HEK293T (cell line): Measurements from ENCODE around the gene NAT9.

Source experiments
- CTCF ChIA-PET: fragments of 350-600 bp; formaldehyde crosslinking; extraction: SDS; loops from one replicate; lab custom pipeline; 2021; ENCODE audit warnings: antibody characterized with exemption, inconsistent platforms; lab: Yijun Ruan, JAX
- POLR2A ChIA-PET: fragments of 350-600 bp; formaldehyde crosslinking; extraction: SDS; loops from one replicate; lab custom pipeline; 2020; ENCODE audit warnings: antibody characterized with exemption, inconsistent platforms; lab: Yijun Ruan, JAX
- DNase-seq: peaks from one replicate; pipeline ENCODE4 v3.0.0; 2012; ENCODE audit warnings: mixed read lengths; ENCODE audit errors: extremely low spot score
- ARNT ChIP-seq: fragments of 450-650 bp; IDR thresholded peaks from 2 replicates; pipeline ENCODE4 v1.6.1; 2017; ENCODE audit warnings: mild to moderate bottlenecking
- BHLHE40 ChIP-seq: fragments of 450-650 bp; IDR thresholded peaks from 2 replicates; pipeline ENCODE4 v1.6.1; 2016; ENCODE audit warnings: mild to moderate bottlenecking, moderate library complexity, borderline replicate concordance
- CTBP1 ChIP-seq: fragments of 450-650 bp; IDR thresholded peaks from 2 replicates; pipeline ENCODE4 v1.6.1; 2016; ENCODE audit warnings: borderline replicate concordance
- ELF4 ChIP-seq: fragments of 450-650 bp; IDR thresholded peaks from 2 replicates; pipeline ENCODE4 v1.6.1; 2017; ENCODE audit warnings: antibody characterized with exemption
- FOXA1 ChIP-seq: fragments of 450-650 bp; IDR thresholded peaks from 2 replicates; pipeline ENCODE4 v1.6.1; 2016; ENCODE audit warnings: mild to moderate bottlenecking
- FOXK2 ChIP-seq: fragments of 450-650 bp; IDR thresholded peaks from 2 replicates; pipeline ENCODE4 v1.6.1; 2016; ENCODE audit warnings: mild to moderate bottlenecking
- FOXM1 ChIP-seq: fragments of 450-650 bp; IDR thresholded peaks from 2 replicates; pipeline ENCODE4 v1.6.1; 2017; ENCODE audit warnings: mild to moderate bottlenecking, borderline replicate concordance
- HDGF ChIP-seq: fragments of 450-650 bp; IDR thresholded peaks from 2 replicates; pipeline ENCODE4 v1.6.1; 2017; ENCODE audit warnings: antibody characterized with exemption, borderline replicate concordance
- L3MBTL2 ChIP-seq: fragments of 450-650 bp; conservative IDR thresholded peaks from 2 replicates; pipeline ENCODE4 v1.6.1; 2016; ENCODE audit warnings: mild to moderate bottlenecking
- LEF1 ChIP-seq: fragments of 450-650 bp; IDR thresholded peaks from 2 replicates; pipeline ENCODE4 v1.6.1; 2017; ENCODE audit warnings: mild to moderate bottlenecking, borderline replicate concordance
- NFRKB ChIP-seq: fragments of 450-650 bp; IDR thresholded peaks from 2 replicates; pipeline ENCODE4 v1.6.1; 2016; ENCODE audit warnings: mild to moderate bottlenecking, moderate library complexity
- SP1 ChIP-seq: fragments of 450-650 bp; IDR thresholded peaks from 2 replicates; pipeline ENCODE4 v1.6.1; 2017
- SUZ12 ChIP-seq: fragments of 450-650 bp; IDR thresholded peaks from 2 replicates; pipeline ENCODE4 v1.6.1; 2016; ENCODE audit warnings: mild to moderate bottlenecking
- TARDBP ChIP-seq: fragments of 450-650 bp; IDR thresholded peaks from 2 replicates; pipeline ENCODE4 v1.6.1; 2016
- ZNF384 ChIP-seq: fragments of 450-650 bp; IDR thresholded peaks from 2 replicates; pipeline ENCODE4 v1.6.1; 2016
- TF ChIP-seq, protein P1 (sequence below): fragments of 450-650 bp; IDR thresholded peaks from 2 replicates; pipeline ENCODE4 v1.6.1; 2016

Gene NAT9

DNA sequence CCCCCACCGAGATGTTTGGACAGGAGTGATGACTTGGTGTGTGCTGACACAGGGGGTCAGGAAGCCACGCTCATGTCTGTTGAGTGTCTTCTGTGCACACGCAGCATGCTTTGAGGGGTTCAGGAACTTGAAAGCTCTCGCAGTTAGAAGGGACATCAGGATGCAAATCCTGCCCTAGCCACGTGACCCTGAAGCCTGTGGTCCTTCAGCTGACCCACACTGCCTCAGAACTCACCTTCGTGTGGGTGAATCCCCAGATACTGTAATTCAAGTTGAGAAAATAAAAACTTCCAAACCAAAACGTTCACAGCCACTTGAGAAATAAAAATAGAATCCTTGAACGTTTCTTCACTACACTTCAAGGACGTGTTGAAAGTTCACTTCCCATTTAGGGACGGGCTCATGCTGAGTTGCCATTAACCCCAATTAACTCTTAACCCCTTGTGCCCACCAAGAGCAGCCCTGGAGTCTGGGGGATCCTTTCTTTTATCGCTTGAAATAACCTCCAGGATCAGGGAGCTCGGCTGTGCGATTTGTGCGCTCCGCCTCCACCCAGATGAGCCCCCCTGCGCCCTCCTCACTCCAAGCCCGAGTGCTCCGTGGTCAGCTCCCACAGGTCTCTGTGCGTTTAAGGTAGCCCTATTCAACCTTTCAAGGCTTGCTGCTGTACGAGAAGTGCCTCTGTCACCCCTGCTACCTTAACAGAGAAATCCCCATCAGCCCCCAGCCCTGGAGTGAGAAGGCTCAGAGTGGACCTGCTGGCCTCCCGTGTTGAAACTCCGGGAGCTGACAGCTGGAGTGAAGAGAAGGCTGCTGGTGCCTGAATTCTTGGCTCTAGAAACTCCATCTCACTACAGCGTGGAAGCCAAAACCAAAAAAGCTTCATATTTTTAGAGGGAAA is 36.2 kb upstream of the NAT9 start:
- ChIA-PET CTCF (interaction anchor here (0.9 kb wide), 1 partner anchor 14 kb away, joined by 3 read pairs; no protein-coding TSS in a partner anchor), POLR2A (interaction anchor here (1.2 kb wide), 1 partner anchor 61 kb away, joined by 3 read pairs; the partner anchor contains the start of gene FDXR)
- DNase-seq = no peak
- TF ChIP-seq TARDBP (no peak), BHLHE40 (no peak), ELF4 (no peak), FOXK2 (no peak), FOXM1 (no peak), ARNT (no peak), CTBP1 (no peak), SP1 (no peak), SUZ12 (no peak), HDGF (no peak), L3MBTL2 (no peak), LEF1 (no peak), NFRKB (no peak), FOXA1 (no peak), ZNF384 (no peak)
- TF ChIP-seq, protein P1, sequence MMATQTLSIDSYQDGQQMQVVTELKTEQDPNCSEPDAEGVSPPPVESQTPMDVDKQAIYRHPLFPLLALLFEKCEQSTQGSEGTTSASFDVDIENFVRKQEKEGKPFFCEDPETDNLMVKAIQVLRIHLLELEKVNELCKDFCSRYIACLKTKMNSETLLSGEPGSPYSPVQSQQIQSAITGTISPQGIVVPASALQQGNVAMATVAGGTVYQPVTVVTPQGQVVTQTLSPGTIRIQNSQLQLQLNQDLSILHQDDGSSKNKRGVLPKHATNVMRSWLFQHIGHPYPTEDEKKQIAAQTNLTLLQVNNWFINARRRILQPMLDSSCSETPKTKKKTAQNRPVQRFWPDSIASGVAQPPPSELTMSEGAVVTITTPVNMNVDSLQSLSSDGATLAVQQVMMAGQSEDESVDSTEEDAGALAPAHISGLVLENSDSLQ = no peak

DNA sequence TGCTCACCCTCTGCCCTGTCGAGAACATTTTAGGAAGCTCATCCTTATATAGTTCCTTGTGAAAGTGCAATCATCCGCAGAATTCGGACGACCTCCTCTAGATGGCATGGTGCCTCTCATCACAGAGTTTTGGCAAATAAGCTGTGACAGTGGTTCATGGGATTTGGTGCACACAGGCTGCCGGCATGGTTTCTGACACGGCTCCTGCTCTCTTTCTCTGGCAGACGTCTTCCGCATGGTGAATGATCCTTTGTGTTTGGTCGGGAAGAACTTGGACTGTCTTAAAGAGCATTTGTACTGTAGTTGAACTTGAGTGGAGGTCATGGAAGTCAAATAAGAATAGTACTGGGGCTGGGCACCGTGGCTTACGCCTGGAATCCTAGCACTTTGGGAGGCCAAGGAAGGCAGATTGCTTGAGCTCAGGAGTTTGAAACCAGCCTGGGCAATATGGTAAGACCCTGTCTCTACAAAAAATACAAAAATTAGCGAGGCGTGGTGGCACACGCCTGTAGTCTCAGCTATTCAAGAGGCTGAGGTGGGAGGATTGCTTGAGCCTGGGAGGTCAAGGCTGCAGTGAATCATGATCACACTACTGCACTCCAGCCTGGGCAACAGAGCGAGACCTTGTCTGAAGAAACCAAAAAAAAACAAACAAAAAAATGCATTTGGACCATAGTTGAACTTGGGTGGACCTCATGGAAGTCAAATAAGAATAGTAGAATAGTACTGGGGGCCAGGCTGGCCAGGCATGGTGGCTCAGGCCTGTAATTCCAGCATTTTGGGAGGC is 34.7 kb upstream of the NAT9 start:
- TF ChIP-seq LEF1 = no peak
- no peak for TF ChIP-seq ZNF384
- no peak for TF ChIP-seq BHLHE40
- POLR2A ChIA-PET = no interaction called here
- CTCF ChIA-PET = no interaction called here

DNA sequence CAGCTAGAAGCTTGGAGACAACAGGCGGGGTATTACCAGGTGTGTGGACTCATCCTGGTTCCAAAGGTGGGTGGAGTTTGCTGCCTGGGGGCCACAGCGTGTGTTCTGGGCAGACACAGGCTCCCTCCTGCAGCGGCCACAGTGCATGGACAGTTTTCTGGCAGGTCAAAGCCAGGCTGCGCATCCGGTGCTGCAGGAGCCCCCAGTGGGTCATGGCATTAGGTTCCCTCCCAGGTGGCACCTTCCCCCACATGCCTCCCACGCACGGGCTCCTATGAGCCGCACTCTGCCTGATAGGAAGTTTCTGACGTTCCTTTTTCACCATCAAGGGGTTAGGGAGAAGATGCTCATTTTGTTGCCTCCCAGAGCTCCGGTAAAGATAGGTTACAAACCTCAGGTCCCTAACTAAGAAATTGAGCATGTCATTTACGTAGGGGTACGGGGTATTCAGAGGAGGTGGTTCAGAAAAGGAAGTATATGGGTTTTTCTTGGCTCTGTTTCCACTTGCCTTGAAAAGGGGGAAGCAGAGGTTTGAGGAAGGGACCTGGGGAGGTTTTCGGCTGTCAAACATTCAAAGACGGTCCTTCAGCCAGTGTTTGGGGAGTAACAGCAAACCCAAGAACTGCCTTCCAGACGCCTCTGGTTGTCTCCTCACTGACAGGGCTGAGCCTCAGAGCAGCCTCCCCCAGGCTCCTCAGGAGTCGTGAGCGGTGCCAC is 32.7 kb upstream of the NAT9 start:
- ChIA-PET CTCF (no interaction called here), POLR2A (no interaction called here)
- TF ChIP-seq ELF4 = no peak
- no peak for TF ChIP-seq SP1
- TF ChIP-seq TARDBP = no peak
- no peak for TF ChIP-seq FOXM1
- TF ChIP-seq L3MBTL2 = no peak
- no peak for TF ChIP-seq ARNT
- TF ChIP-seq BHLHE40 = no peak
- TF ChIP-seq ZNF384 = no peak
- TF ChIP-seq, protein P1 = no peak
- no peak for TF ChIP-seq NFRKB
- TF ChIP-seq FOXK2 = no peak
- TF ChIP-seq LEF1 = no peak
- no peak for TF ChIP-seq HDGF
- no peak for TF ChIP-seq CTBP1
- TF ChIP-seq SUZ12 = no peak
- no peak for TF ChIP-seq FOXA1
- DNase-seq = no peak

More for the DNA sequence above, 34.7 kb upstream of the NAT9 start:
- no peak for DNase-seq

DNA sequence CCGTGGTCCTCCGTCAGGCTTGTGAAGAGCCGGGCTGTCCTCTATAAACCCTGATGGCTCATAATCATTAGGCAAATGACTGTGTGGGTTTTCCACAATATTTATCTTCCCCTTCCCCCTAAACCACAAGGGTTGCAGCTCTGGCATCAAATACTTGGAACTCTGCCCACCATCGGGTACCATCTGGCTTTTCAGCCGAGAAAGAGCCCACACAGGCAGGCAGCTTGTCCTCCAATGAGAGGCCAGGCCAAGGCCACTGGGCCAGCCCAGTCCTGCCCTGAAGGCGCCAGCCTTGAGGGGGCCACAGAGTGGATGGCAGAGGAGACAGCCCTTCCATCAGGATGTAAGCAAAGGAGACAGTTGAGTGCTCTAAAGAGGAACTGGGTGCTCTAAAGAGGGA is 31.8 kb upstream of the NAT9 start:
- DNase-seq = no peak
- ChIA-PET POLR2A (no interaction called here), CTCF (no interaction called here)
- no peak for TF ChIP-seq FOXA1
- TF ChIP-seq ARNT = no peak

DNA sequence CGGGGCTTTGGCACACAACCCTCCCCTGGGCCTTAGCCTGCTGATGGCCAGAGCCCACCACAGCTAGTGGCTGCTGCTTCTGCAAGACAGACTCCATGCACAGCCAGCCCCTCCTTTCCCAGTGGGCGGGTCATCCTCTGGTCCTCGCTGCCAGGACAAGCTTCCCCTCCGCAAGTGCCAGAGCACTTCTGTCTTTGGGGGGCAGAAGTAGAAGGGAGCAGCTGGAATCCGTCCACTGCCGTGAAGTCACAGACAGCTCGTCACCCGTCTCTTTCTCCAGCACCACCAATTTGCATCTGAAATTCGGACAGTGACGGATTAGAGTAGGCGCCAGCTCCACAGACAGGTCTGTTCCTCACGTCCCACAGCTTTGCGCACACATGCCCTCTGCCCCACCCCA is 31.3 kb upstream of the NAT9 start:
- ChIA-PET POLR2A (interaction anchor here (1.1 kb wide), 1 partner anchor 66 kb away, joined by 3 read pairs; the partner anchor contains the start of gene FDXR), CTCF (interaction anchor here (0.9 to 2.6 kb wide), 2 partner anchors 9 to 16 kb away, joined by 3 to 9 read pairs; no protein-coding TSS in a partner anchor)
- TF ChIP-seq ELF4 = no peak
- TF ChIP-seq NFRKB = no peak
- no peak for TF ChIP-seq ARNT
- TF ChIP-seq L3MBTL2 = no peak
- TF ChIP-seq SP1 = no peak
- no peak for TF ChIP-seq HDGF
- no peak for TF ChIP-seq TARDBP
- no peak for TF ChIP-seq BHLHE40
- no peak for TF ChIP-seq ZNF384
- TF ChIP-seq FOXM1 = no peak
- TF ChIP-seq, protein P1 = no peak
- no peak for TF ChIP-seq SUZ12
- TF ChIP-seq LEF1 = no peak
- no peak for TF ChIP-seq CTBP1
- no peak for TF ChIP-seq FOXK2
- TF ChIP-seq FOXA1 = no peak
- DNase-seq = no peak
